GM13977 (cell line): ENCODE data around the gene ZDHHC21.

Experiments used
- DNase-seq: peaks from one replicate; pipeline ENCODE4 v3.0.0; 2012; ENCODE audit warnings: low spot score
- CTCF ChIP-seq: IDR thresholded peaks from 2 replicates; pipeline ENCODE4 v1.5.1; 2012; ENCODE audit warnings: mild to moderate bottlenecking, control low read depth; ENCODE audit not compliant: insufficient read depth; ENCODE audit errors: extremely low read depth, missing control alignments
- in situ Hi-C: fragments of 300-500 bp; cut with MboI; formaldehyde crosslinking; loops from one replicate; pipeline ENCODE4 v1.12.0; 2022; ENCODE audit warnings: low sequenced_read_pairs, low pct_unique_long_range_greater_than_20kb, mixed read lengths, inconsistent platforms; ENCODE audit not compliant: unreplicated experiment

The ZDHHC21 gene

DNA sequence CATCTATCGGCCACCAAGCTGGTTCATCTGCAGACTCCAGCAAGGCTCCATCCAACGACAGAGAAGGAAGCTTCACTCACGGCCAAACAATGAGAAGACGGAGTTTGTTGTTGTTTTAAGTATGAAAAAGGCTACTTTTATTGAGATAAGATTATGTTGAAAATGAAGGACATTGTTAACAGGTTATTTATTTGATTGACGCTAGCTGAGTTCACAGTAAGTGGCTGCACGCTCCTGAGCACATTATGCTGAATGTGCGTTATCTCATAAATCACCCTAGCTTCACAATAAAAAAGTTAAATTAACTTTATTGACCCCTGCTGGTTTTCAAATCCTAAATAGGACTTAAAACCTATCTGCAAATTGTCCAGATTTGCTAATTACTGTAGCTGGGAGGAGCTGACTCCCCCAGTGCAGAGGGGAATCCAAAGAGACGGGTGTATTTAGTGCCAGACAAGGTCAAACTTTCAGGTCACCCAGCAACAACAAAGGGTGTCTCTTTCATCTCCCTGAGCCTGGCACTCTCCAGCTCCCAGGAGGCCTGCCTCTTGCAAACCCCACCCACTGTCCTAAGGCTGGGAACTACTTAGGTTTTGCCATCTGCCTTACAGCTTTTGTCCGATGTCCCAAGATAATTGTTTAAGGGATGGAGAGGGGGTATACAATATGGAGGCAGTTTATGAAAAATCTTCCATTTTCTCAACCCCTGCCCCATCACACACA lies 129.2 kb downstream of the ZDHHC21 start:
- no peak for TF ChIP-seq CTCF
- DNase-seq = no peak
- in situ Hi-C loops = no loop called here

DNA sequence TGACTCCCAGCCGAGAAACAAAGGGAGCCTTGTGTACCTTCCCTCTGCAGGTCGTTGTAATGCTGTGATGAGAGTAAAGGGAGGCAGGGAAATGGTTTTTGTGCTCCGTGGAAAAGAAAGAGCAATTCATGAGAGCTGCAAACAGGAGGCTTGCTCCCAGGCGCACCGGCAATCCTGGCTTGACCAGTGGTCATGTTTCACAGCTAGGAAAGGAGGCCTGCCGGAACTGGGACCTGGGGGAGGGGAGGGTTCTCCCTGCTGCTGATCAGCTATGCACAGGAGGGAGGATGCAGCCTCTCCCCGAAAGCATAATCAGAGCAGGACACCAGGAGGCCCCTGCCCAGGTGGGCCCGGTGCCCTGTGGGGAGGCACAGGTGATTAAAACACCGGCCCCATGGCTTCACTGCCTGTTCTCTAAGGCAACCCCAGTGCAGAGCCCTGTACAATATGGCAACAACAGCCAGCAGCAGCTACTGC lies 131.3 kb downstream of the ZDHHC21 start:
- in situ Hi-C loops = no loop called here
- no peak for TF ChIP-seq CTCF
- no peak for DNase-seq
